Measurements from ENCODE around the gene CAPN11.
"Not testable (repeated sequence)": the region's sequence is repeated elsewhere in the genome, so short reads cannot be mapped to it uniquely, and the experiment has no call there.

CAPN11 gene

GRCh38 chr6:44228031-44228430 is 69.4 kb downstream of the CAPN11 start:
- no peak for DNase-seq (ENCODE audit: low read depth in 2 of 2)

- DNase-seq (ENCODE audit: low read depth in 2 of 2) = no peak
These were observed 69.8 kb downstream of the CAPN11 start for GRCh38 chr6:44228433-44228832.

GRCh38 chr6:44228836-44229235 is 70.2 kb downstream of the CAPN11 start:
- DNase-seq (ENCODE audit: low read depth in 2 of 2) = no peak

- no peak for DNase-seq (ENCODE audit: low read depth in 2 of 2)
These were observed 70.9 kb downstream of the CAPN11 start for GRCh38 chr6:44229376-44230033.

GRCh38 chr6:44230034-44230675 is 71.5 kb downstream of the CAPN11 start:
- DNase-seq (ENCODE audit: low read depth in 2 of 2) = no peak

GRCh38 chr6:44231426-44231825 is 72.8 kb downstream of the CAPN11 start:
- DNase-seq (ENCODE audit: low read depth in 2 of 2) = not testable (repeated sequence)

- DNase-seq (ENCODE audit: low read depth in 2 of 2) = no peak
These were observed 74.3 kb downstream of the CAPN11 start for GRCh38 chr6:44232676-44233566.

- no peak for DNase-seq (ENCODE audit: low read depth in 2 of 2)
These were observed 75.0 kb downstream of the CAPN11 start for GRCh38 chr6:44233567-44234100.

All from stimulated activated CD8-positive, alpha-beta memory T cell treated with anti-CD3 and anti-CD28 coated beads, Interleukin-2, amount 100 ng/mL, for 48 hours (primary cell).